ENCODE measurements around the gene RFXANK.
"Not testable (repeated sequence)": the region's sequence is repeated elsewhere in the genome, so short reads cannot be mapped to it uniquely, and the experiment has no call there.

RFXANK gene

DNA sequence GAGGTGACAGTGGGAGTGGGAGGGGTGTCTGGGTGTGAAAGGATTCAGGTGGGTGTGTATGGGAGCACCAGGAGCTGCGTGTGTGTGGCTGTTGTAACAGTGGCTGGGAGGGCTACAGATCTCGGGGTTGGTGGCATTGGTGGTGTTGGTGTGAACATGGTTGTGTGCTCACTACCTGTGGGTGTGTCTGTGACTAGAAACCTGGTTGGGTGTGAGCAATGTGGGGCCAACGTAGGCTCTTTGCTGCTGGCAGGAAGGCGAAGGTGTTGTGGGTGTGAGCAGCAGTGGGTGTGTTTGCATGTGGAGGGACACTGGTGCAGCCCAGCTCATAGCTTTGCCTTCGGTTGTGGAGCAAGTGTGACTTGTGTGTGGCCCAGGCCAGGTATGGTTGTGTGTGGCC is 14.9 kb downstream of the RFXANK start:
- no peak for DNase-seq (ENCODE audit: low read depth)

DNA sequence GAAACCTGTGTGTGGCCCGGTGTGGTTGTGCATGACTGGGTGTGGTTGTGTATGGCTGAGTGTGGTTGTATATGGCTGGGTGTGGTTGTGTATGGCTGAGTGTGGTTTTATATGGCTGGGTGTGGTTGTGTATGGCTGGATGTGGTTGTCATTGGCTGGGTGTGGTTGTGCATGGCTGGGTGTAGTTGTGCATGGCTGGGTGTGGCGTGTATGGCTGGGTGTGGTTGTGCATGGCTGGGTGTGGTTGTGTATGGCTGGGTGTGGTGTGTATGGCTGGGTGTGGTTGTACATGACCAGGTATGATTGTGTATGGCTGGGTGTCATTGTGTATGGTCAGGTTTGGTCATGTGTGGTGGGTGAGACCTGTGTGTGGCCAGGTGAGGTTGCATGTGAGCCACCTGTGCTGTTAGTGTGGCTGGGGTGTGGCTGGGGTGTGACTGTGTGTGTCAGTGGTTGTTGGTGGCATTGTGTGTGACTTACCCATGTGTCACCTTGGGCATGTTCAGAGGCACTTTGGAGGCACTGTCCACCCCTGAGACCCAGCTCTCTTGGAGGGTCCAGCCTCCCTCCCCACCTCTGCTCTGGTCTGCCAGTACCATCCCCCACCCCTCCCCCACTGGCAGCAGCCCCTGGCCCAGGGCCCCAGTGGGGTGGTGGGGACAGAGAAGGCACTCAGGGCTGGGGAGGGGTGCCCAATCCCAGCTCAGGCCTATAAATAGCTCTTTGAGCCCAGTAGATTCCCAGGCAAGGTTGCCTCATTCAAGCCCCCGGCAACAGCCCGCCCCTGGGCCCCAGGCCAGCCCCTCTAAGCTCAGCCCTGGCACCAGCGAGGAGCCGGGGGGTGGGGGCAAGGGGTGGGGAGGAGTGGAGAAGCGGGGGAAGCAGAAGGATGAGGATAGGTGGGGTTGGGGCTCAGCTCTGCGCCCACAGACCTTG is 15.8 kb downstream of the RFXANK start:
- no peak for DNase-seq (ENCODE audit: low read depth)

DNA sequence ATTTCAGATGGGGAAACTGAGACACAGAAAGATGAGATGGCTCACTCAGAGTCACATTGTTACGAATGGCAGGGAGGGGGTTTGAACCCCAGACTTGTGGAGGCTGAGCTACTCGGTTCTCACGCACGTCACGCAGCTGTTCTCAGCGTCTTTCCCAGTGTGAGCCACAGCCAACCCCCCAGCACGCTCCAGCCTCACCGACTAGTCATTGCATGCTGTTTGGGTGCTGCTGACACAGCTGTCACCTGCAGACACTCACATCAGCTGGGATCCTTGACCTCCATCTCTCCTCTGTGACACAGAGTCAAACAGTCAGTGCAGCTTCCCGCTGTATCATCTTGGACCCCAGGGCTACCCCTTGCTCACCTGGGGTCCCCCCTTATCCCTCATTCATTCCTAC is 17.3 kb downstream of the RFXANK start:
- DNase-seq (ENCODE audit: low read depth), result no peak

DNA sequence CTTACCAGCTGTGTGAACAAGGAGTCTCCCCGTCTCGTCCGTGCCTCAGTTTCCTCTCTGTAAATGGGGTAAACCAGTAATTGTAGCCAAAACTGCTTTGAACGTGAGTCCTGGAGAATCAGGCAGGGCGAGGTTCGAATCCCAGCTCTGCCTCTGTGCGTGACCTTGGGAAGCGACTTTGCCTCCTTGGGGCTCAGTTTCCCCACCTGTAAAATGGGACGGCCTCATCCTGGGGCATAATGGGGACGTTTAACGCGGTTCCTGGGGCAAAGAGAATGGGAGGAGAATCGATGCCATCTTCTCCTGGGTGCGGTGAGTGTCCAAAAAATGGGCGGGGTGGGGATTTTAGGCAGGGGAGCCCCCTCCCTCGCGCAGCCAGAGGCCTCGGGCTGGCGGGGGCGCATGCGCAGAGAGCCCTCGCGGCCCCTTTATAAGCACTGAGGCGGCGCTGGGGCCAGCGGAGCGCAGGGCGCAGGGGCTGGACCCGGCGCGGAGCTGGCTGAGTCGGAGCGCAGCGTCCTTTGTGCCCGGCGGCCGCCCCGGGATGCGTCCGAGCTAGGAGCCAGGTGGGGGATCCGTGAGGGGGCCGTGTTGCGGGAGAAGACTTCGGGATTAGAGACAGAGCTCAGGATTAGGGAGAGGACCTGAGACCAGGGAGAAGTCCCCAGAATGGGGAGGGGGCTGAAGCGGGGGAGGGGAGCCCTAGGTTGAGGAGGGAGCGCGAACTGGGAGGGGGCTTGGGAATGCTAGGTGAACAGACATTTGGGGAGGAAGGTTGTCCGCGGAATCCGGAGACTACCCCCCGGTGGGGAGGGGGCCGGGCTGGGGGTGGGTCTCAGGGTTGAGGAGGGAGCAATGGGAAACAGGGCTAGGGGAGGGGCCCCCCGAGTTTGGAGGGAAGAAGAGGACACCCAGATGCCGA is 19.7 kb downstream of the RFXANK start, which contains the start of gene NCAN:
NCAN (plus strand) TSS at position 460 of the 922 bp plus-strand sequence. CDS start 4,996 bp downstream, outside the sequence.
- no peak for DNase-seq (ENCODE audit: low read depth)

DNA sequence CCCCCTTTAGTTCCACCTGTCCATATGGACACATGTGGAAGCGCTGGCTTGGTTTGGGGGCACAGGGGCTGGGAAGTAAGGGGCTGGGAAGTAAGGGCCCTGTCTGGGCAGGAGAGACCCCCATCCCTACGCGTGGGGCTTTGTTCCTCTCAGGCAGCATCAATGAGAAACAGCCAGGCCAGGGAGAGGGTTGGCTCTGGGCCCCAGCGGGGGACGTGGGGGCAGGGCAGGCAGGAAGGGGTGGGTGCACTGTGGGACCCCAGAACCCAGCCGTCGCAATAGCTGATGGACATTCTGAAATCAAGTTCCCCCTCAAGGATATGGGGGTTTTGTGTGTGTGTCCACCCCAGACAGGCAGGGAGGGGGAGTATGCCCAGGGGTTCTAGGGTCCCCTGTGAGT is 20.9 kb downstream of the RFXANK start:
- no peak for DNase-seq (ENCODE audit: low read depth)

DNA sequence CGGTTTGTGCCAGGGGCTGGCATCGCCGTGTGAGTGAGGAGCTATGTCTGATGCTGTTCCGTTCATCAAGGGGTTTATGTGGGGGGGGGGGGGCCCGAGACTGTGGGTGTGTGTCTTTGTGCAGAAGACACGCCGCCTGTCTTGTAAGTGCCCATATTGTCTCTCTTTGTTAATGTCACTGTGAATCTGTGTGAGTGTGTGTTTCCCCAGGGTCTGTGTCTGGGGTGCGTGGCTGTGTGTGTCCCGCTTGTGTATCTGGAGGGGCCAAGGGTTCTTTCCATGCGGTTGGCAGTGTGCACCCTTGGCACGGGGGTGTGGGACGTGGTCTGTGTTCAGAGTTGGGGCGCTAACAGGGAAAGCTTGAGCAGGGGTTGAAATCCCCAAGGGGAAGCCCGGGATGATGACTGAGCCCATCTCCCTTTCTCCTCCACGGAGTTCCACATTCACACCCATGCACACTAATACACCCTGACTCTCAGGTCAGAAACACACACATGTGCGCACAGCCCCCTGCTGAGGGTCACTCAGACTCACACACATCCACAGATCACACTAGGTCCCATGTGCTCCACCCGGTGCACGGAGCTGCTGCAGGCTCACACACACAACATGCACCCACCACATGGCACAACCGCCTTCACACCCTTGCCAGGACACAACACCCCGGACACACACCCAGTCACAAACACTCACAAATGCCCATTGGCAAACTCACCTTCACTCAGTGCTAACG is 21.5 kb downstream of the RFXANK start:
- DNase-seq (ENCODE audit: low read depth), result no peak

DNA sequence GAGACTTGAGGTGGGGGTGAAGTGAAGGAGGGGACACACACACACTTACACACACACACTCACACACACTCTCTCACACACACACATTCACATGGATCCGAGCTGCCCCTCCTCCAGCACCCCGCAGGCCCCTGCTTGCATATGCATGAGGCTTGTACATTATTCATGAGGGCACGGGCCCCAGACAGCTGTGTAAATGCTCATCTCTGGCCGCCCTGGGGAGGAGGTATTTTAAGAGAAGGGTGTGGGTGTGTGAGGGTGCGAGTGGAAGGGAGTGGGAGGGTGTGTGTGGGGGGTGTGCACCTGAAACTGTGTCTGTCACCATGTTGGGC is 22.1 kb downstream of the RFXANK start:
- DNase-seq (ENCODE audit: low read depth), result no peak

DNA sequence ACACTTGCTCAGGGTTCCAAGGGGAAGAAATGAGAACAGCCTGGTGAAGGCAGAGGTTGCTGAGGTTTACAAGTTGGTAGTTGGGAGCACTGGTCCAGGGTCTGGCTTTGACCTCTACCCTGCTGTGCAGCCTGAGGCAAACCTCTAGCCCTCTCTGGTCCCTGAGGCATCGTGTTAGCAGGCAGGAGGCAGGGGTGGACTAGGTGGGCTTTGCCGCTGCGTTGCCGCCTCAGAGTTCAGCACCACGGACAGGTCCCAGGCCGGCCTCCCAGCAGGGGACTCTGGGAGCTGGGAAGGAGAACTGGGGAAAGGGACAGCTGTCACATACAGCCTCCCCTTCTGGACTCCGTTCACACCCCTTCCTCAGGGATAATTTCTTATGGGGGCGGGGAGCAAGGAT is 22.8 kb downstream of the RFXANK start:
- DNase-seq (ENCODE audit: low read depth), result peak; percentile 41

DNA sequence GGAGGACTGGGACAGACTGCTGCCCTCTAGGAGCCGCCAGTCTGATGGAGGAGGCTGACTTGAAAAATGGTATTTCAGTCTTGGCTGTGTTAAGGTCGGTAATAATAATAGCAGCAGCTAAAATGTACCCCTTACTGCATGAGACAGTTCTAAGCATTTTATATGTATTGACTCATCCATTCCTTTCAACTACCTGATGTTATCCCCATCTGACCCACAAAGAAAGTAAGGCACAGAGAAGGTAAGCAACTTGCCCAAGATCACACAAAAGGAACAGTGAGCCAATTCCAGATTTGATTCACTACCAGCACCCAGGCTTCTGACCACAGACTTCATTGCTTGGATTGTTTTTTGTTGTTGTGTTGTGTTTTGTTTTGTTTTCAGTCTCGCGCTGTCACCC is 23.7 kb downstream of the RFXANK start:
- DNase-seq (ENCODE audit: low read depth), result no peak

DNA sequence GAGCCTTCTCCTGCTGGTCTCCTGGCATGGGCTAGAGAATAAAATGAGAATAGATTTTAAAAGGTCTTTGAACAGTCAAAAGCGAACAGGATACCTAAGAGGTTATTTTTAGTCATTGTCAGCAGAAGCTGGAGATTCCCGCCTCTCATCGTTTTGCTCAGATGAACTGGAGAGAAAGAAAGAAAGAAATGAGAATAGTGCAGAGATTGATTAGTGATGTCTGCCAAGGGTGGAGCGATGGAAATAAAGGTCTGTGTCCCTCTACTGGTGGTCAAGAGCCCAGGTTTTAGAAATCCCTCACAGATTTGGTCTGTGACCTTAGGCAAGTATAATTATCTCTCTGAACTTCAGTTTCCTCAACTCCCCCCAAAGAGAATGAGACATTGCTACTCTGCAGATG is 25.0 kb downstream of the RFXANK start:
- peak; percentile 76 for DNase-seq (ENCODE audit: low read depth)

DNA sequence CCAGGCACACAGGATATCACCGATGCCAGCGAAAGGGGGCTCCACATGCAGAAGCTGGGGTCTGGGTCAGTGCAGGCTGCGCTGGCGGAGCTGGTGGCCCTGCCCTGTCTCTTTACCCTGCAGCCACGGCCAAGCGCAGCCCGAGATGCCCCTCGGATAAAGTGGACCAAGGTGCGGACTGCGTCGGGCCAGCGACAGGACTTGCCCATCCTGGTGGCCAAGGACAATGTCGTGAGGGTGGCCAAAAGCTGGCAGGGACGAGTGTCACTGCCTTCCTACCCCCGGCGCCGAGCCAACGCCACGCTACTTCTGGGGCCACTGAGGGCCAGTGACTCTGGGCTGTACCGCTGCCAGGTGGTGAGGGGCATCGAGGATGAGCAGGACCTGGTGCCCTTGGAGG is 26.9 kb downstream of the RFXANK start:
- no peak for DNase-seq (ENCODE audit: low read depth)

DNA sequence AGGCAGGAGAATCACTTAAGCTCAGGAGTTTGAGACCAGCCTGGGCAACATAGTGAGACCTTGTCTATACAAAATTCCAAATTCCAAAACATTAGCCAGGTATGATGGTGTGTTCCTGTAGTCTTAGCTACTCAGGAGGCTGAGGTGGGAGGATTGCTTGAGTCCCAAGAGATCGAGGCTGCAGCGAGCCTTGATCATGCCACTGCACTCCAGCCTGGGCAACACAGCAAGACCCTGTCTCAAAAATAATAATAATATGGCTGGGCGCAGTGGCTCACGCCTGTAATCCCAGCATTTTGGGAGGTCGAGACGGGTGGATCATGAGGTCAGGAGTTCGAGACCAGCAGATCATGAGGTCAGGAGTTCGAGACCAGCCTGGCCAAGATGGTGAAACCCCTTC is 28.9 kb downstream of the RFXANK start:
- DNase-seq (ENCODE audit: low read depth), result not testable (repeated sequence)

DNA sequence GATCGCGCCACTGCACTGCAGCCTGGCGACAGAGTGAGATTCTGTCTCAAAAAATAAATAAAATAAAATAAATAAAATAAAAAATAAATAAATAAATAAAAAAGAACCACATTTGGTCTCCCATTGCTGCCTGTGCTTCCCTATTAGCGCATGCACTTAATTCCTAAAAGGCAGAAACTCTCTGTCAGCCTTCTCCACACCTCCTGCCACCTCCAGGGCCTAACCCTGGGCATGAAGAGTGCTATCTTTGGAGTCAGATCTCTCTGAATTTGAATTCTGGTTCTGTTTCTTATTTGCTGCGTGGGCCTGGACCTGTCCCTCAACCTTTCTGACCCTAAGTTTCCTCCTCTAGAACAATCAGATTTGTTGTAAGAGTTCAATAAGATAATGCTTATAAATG is 31.0 kb downstream of the RFXANK start:
- no peak for DNase-seq (ENCODE audit: low read depth)

DNA sequence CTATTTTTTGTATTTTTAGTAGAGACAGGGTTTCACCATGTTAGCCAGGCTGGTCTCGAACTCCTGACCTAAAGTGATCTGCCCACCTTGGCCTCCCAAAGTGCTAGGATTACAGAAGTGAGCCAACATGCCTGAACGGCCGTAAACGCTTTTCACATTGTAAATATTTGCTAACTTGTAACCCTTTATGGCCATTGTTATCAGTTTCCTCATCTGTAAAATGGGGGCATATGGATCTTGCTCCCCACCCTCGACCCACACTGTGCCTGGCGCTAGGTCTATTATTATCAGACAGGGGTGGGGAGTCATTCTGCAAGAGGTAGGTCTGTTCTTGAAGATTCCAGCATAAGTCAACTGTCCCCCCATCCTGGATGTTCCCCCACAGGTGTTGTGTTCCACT is 31.6 kb downstream of the RFXANK start:
- no peak for DNase-seq (ENCODE audit: low read depth)

DNA sequence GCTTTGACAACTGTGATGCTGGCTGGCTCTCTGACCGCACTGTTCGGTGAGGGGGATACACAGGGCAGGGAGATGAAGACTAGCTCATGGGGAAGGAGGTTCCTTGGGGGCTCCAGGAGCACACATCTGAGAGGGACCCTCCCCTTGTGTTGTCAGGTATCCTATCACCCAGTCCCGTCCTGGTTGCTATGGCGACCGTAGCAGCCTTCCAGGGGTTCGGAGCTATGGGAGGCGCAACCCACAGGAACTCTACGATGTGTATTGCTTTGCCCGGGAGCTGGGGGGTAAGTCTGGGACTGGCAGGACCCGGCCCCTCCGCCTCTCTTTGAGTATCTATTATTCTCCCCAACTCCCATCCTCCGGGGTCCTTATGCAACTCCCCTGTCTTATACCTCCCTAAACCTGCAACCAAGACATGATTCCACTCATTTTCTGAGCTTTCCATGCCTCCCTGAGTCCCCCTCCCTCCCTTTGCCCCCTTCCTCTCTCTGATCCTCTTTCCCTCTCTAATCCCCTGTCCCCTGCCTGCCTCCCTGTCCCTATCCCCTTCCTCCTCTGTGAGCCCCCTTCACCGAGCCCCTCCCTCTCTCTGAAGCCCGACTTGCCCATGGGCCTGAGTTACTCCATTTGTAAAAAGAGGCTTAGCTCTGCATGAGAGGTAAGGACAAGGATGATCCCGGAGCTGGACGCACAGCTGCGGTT is 32.2 kb downstream of the RFXANK start:
- no peak for DNase-seq (ENCODE audit: low read depth)

DNA sequence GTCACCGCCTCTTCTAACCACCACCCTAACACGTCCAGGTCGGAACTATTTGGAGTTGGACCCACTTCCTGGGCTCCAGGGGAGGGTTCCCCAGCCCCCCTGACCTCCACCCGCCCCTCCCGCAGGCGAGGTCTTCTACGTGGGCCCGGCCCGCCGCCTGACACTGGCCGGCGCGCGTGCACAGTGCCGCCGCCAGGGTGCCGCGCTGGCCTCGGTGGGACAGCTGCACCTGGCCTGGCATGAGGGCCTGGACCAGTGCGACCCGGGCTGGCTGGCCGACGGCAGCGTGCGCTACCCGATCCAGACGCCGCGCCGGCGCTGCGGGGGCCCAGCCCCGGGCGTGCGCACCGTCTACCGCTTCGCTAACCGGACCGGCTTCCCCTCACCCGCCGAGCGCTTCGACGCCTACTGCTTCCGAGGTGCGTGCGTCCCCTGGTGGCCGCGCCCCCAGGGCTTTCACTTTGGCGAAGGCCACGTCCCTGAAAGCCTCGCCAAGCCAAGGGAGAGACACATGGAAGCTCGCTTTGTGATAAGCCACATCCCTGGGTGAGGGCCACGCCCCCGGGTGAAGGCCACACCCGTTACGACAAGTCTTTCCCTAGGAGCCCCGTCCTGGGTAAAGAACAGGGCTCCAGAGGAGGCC is 32.9 kb downstream of the RFXANK start:
- peak; percentile 83 for DNase-seq (ENCODE audit: low read depth)

DNA sequence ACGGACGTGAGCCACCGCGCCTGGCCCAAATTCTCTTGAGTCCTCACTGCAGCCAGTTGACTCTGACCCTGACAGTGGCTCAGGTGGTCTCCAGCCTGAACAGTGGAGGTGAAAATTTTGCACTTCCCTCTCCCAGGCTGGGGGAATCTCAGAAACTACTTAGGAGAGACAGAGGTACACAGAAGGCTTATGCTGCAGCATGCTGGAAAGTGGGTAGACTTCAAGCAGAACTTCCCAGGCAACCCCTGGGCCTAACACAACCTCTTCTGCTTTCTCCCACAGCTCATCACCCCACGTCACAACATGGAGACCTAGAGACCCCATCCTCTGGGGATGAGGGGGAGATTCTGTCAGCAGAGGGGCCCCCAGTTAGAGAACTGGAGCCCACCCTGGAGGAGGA is 34.1 kb downstream of the RFXANK start:
- no peak for DNase-seq (ENCODE audit: low read depth)

DNA sequence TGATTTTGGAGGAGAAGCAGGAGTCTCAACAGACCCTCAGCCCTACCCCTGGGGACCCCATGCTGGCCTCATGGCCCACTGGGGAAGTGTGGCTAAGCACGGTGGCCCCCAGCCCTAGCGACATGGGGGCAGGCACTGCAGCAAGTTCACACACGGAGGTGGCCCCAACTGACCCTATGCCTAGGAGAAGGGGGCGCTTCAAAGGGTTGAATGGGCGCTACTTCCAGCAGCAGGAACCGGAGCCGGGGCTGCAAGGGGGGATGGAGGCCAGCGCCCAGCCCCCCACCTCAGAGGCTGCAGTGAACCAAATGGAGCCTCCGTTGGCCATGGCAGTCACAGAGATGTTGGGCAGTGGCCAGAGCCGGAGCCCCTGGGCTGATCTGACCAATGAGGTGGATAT is 34.6 kb downstream of the RFXANK start:
- DNase-seq (ENCODE audit: low read depth), result no peak

DNA sequence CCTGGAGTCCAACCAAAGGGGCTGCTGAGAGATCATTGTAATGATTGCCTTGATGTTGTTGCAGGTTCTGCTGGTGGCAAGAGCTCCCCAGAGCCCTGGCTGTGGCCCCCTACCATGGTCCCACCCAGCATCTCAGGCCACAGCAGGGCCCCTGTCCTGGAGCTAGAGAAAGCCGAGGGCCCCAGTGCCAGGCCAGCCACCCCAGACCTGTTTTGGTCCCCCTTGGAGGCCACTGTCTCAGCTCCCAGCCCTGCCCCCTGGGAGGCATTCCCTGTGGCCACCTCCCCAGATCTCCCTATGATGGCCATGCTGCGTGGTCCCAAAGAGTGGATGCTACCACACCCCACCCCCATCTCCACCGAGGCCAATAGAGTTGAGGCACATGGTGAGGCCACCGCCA is 35.2 kb downstream of the RFXANK start:
- DNase-seq (ENCODE audit: low read depth), result no peak

DNA sequence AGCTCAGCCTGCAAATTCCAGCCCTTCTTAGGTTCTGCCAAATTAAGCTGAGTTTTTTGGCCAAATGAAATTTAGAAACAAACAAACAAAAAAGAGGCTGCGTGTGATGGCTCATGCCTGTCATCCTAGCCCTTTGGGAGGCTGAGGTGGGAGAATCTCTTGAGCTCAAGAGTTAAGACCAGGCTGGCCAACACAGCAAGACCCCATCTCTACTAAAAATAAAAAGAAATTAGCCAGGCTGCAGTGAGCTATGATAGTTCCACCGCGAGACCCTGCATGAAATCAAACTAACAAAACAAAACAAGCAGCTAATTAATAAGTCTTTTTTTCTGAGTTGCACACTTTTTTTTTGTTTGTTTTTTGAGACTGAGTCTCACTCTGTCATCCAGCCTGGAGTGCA is 37.6 kb downstream of the RFXANK start:
- DNase-seq (ENCODE audit: low read depth), result no peak

DNA sequence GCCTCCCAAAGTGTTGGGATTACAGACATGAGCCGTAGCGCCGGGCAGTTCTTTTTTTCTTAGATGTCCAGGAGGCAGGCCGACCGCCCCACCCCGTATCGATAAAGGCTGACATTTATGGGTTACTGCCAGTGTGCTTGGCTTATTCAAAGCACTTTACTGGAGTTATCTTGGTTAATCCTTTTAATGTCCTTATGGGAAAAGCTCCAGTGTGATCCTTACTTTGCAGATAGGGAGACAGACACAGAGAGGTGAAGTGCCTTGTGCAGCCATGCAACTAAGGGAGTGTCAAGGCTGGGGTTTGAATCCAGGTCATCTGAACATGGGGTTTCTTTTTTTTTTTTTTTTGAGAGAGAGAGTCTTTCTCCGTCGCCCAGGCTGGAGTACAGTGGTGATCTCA is 38.9 kb downstream of the RFXANK start:
- no peak for DNase-seq (ENCODE audit: low read depth)

Measured in ELR (cell line).